ENCODE data around the gene RAB24. TPM values are rescaled to one million over a fixed set of nuclear protein-coding genes. Genes with fewer than 3 reads are reported as not detected.

The RAB24 gene
- total RNA-seq, 4 donors from 2014 or later, result 18.9 to 38.9 (median 23.8) TPM

GRCh38 chr5:177336603-177337494 is 33.3 kb upstream of the RAB24 start:
- DNase-seq (ENCODE audit: low spot score) (no peak), ATAC-seq (ENCODE audit: low FRiP score) (no peak)
- TF ChIP-seq CTCF (IDR thresholded peaks at IDR 0.05), result no peak

GRCh38 chr5:177336112-177336511 is 32.6 kb upstream of the RAB24 start:
- ATAC-seq (ENCODE audit: low FRiP score) (no peak), DNase-seq (ENCODE audit: low spot score) (no peak)
- no peak for TF ChIP-seq CTCF (IDR thresholded peaks at IDR 0.05)

GRCh38 chr5:177335701-177336065 is 32.2 kb upstream of the RAB24 start:
- no peak for TF ChIP-seq CTCF (IDR thresholded peaks at IDR 0.05)
- ATAC-seq (ENCODE audit: low FRiP score) (no peak), DNase-seq (ENCODE audit: low spot score) (no peak)

- no peak for TF ChIP-seq CTCF (IDR thresholded peaks at IDR 0.05)
- ATAC-seq (ENCODE audit: low FRiP score), result no peak
- DNase-seq (ENCODE audit: low spot score), result no peak
These were observed 31.5 kb upstream of the RAB24 start for GRCh38 chr5:177334781-177335700.

GRCh38 chr5:177334155-177334551 is 30.6 kb upstream of the RAB24 start:
- DNase-seq (ENCODE audit: low spot score) (no peak), ATAC-seq (ENCODE audit: low FRiP score) (no peak)
- no peak for TF ChIP-seq CTCF (IDR thresholded peaks at IDR 0.05)

GRCh38 chr5:177333420-177334154 is 30.1 kb upstream of the RAB24 start:
- ATAC-seq (ENCODE audit: low FRiP score), result no peak
- DNase-seq (ENCODE audit: low spot score), result no peak
- no peak for TF ChIP-seq CTCF (IDR thresholded peaks at IDR 0.05)

Measured in omental fat pad (tissue), 4 donors.